Activated CD4-positive, alpha-beta T cell treated with anti-CD3 and anti-CD28 coated beads for 1 hour (primary cell): ENCODE data around the gene ME3.

Source experiments
- DNase-seq: peaks from one replicate; pipeline ENCODE4 v3.0.0-alpha.2; 2020

Gene ME3

DNA sequence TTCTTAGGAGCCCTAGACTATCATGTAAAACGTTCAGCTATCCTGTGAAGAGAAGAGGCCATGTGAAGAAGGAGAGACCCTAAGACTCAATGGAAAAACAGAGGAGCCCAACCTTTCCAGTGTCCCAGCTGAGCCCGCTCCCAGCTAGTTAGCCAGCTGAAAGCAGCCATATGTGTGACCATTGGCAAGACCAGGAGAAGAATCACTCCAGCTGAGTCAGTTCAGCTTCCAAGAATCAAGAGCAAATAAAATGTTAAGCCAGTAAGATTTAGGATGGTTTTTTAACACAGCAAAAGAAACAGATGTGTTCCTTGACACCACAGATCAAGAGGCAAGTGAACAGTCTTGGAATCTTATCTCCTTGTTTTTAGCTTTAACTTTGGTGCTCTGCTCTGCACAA lies 189.7 kb downstream of the ME3 start:
- DNase-seq: no peak

DNA sequence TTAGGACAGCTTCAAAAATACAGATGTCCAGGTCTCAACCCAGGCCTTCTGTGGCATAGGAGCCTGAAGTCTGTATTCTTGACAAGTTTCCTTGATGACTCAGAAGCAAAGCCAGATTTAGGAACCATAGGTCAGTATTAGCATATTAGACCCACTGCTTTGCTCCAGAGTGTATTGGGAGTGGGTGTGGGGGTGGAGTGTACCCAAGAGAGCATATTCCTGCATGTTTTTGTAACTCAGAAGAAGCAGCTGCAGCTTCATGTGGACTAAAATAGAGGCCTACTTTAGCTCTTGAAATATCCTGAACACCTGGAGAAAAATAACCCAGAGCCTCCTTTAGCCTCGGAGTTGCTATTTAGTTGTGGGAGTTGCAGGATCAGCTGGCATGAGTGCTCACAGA lies 191.0 kb downstream of the ME3 start:
- no peak for DNase-seq

DNA sequence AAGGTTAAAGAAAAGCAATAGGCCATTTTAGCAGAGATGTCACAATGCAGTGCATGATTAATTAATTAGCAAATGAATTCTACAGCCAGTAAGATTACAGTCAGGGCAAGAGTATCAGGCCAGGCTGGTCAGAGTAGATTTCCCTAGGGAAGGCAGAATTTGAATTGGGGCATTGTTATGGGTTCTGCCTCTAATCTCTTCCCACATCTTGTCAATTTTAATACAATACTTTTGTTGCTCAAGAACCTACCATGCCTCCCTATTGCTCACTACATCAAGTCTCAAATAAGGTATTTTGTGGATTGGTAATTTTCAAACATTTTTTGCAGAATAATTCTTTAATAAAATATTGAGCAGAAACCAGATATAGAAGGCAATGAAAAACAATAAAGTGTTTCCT lies 194.1 kb downstream of the ME3 start:
- no peak for DNase-seq

DNA sequence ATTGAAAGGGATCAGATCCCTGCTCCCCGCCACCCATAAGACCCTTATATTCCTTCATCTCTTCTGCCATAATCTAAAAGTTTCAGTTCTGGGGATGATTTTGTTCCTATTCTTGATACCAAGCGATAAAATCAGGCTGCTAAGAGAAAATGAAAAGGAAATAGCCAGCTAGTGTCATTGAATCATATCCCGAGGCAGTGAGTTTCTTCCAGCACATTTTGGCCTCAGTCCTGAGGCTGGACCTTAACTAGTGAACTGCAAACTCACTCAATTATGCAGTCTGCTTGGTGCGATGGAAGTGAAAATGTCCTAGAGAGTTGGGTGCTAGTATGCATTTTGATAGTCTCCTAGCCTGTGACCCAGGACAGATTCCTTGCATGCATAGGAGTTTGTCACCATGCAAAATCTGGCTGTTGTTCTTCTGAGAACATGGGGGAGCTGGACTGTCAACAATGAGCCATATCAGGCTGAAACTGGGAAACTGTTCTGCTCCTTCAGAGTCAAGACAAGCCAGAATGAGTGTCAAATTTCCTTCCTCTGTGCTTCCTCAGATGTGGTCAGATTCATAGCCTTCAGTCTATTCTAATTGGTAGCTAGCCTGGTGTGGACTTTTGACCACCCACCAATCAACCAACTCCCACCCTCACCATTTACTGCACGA lies 194.8 kb downstream of the ME3 start:
- DNase-seq: no peak

DNA sequence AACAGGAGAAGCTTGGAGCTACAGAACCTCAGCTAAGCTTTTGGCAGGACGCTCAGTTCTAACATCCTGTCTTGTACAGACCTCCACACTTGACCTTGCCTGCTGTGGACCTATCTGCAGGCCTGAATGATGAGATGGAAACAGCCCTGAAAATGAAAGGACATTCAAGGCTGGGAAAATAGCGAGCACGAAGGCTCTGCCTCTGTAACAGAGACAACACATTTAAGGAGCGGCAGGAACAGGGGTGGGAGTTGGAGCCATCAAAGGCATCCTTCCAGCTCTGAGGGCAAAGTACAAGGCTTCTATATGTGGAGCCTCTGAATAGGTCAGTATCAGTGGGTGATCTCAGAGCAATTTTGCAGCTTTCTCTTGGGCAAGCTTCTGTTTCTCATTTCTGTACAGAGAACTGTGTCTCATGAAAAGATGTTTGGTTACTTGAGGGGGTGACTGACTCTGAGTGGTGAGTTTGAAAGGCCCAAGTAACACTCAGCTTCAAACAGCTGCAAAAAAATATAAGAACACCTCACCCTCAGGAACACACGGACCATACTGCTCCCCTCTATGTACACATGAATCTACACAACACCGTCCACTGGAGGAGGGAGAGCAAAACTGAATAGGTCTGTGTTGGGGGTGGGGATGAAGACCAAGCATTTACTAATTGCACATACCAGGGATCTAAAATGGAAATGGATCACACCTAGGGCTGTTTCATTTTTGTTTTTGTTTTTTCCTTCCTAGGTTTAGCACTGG lies 196.1 kb downstream of the ME3 start:
- DNase-seq: no peak

DNA sequence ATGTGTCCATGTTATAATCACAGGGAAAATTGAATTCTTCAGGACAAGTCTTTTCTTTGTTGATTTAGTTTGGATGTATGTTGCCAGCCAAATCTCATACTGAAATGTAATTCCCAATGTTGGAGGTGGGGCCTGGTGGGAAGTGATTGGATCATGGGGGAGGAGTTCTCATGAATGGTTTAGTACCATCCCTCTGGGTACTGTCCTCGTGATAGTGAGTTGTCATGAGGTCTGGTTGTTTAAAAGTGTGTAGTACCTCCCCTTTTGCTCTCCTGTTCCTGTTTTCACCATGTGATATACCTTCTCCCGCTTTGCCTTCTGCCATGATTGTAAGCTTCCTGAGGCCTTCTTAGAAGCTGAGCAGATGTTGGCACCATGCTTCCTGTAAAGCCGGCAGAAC lies 197.4 kb downstream of the ME3 start:
- DNase-seq: no peak

DNA sequence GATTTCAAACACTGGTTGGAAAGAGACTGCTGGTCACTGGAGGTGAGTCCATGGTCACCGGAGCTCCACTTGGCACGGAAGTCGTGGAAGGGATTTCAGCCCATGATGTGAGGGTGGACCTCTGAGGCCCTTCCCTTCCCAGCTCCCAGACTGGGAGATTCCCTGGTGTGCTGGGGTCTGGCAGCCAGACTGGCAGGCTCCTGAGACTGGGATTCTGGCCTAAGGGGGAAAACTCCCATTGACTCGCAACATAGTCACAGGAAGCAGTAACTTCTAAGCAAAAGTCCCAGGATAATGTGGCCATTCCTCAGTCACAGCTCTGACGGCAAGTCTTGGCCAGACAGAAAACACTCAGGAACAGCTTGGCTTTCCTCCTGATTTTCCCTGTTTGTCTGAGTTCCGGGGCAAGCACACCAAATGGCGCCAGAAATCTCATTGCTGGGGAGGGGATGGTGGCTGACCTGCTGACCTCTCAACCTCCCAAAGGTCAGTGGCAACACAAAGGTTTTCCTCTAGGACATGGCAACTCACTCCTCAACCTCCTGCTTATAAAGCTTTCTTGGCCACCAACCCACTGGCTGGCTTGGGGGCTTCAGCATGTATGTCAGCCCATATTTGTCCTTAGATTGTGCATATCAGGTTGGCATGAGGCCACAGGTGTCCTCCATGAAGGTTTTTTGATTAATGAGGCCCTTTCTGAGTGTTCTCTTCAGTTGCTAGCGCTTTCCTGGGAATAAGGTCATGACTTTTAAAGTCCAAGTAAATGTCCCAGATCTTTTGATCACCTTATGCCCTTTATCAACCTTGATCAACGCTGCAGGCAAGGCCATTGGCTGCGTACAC lies 198.2 kb downstream of the ME3 start:
- no peak for DNase-seq

DNA sequence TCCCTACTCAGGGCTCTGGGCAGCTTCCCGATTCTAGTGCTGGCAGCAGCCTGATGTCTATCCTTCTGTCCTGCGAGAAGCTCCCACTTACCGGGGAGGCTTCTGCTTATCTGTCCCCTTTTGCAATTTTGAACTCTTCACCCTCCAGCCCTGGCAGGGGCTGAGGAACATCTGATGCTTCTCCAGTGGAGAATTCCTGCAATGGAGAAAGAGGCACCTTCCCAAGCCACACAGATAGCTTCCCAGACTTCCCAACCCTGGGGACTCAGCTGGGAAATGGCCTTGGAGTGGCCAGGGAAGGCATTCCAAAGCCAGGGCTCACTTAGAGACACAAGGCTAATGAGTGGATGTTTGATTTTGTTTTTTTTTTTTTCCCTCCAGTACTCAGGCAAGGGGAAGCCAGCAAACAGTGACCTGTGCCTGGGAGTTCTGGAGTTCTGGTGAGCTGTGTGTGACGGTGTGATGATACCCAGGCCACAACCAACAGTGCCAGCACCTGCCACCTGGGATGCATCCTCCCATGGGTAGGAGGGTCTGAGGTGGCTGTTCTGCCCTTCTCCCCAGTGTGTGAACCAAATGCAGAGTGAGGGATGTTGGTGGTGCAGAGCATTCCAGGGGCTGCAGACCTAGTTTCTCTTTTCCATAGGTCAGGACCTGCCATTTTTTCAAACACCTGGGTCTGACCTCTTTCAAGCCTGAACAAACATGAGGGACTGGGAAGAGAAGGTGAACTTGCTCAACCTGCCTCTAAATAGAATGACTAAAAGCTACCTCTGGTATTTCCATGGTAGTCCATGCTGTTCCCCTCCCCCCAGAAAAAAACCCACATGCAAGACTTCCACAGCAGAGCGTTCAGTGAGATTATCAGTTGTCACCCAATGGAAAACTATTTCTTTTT lies 202.7 kb downstream of the ME3 start:
- no peak for DNase-seq

DNA sequence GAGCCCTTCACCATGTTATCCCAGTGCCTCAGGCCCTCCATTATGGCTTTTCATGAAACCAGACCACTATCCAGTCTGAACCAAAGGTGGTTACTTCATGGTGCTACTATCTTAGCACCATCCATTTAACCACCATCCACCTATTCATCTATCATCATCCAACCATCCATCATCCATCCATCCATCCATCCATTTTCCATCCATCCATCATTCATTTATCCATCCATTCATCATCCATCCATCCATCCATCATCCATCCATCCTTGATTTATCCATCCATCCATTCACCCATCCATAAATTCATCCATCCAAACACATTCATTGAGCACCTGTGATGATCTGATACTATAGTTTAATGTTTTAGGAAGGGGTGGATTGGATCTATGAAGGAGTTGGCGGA lies 204.2 kb downstream of the ME3 start:
- no peak for DNase-seq

DNA sequence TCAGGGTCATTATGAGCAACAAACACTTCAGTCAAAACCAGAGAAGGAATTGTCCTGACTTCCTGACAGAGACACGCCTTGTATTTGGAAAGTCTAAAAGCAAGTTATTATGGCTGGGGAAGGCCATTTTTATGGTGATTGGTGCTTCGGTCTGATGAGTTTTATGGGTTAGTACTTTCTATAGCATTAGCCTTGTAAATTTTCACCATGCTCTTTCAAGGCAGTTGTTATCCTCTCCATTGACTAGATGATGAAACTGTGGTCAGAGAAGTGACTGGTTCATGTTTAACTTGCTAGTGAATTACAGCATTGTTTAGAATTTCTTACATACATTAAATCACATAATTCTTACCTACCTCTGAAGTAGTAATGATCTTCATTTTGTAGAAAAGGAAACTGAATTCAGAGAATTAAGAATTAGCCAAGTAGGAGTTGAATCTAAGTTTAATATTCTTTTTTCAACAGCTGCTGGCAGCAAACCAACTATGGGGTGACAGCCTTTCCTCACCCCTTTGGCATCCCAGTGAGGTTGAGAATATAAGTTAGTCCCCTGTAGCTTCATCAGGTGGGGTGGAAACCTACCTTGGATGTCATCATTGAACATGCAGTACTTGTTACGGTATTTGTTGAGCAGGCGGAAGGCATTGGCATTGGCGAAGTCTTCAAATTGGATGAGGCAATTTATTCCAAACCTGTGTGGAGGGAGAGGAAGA lies 207.8 kb downstream of the ME3 start:
- no peak for DNase-seq

DNA sequence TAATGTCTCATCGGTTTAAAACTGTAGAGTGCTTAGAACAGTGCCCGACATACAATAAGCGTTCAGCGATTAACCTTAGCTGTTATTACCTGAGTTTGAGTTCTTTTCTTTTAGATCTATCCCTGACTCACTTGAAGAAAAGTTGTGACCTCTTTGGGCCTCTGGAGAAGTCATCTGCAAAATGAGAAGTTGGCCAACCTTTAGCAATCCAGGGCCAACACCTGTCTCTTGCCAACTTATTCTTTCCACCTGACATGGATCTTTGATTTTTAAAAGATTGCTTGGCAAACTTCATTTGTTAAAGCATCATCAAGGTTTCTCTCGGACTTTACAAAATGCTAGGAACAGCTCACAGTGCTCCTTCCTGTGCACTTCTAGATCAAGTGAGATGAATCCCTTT lies 208.5 kb downstream of the ME3 start:
- DNase-seq: no peak

DNA sequence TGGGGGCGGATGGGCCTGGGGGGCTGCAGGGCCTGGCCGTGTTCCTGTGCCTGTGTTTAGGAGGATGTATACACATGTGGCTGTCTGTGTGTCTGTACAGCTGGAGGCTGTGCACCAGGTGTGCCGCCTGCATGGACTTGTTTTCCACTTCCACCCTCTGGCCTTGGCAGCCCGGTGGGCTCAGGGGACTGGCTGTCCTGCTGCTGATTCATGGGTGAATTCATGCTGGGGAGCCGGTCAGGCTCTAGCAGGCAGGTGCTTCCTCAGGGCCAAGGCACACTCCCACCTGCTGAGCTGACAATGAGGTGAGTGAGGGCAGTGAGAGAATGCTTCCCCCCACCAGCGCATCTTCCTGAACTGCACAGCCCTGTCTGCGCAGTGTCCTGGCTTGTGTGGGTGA lies 209.3 kb downstream of the ME3 start:
- no peak for DNase-seq

DNA sequence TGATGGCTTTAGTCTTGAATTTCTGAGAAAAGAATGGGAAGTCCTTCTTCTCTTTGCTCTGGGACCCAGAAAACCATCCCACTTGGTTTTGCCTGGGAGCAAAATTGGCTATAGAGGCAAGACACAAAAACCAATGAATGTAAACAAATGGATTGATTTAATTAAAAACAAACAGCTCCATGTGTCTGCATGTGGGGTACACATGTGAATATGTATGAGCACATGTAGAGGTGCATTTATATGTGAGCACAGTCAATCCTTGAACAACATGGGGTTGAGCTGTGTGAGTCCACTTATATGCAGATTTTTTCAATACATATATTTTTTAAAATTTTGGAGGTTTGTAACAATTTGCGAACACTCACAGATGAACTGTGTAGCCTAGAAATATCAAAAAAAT lies 210.5 kb downstream of the ME3 start:
- DNase-seq: no peak

DNA sequence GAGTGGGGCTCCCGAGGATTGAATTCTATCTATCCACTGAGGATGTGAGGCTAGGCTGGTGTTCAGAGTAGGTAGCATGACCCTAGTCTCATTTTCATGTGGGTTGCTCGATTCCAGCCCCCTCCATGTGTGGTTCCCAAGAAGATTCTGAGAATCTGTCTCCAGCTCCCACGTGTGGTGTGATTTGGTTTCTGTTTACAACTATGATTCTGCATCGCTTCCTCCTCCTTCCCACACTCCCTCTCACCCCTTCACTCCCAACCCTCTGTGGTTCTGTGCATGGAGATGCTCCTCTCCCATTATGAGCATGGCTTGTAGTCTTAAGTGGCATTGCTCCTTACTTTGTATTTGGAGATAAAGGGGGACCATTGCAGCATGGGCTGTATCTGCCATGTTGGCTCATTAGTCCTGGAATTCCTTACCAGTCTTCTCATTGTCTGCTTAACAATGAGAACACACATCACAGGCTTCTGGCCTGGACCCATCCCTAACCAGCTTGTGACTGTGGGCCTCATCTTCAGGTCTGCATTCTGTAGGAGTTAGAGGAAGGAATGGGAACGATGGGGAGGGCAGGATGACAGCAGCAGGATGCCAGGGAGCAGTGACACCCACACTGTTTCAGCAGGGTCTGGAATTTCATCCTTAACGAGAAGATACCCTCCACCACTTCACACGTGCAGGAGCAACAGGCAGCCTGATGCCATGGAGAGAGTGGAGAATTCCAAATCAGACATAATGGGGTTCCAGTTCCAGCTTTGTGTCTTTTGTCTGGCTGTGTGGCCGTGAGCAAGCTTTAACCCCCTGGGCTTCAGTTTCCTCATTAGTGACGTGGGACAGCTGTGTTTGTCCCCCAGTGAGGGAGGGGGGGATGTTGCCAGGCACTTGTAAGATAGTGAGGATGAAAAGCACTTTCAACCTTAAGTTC lies 211.7 kb downstream of the ME3 start:
- no peak for DNase-seq

DNA sequence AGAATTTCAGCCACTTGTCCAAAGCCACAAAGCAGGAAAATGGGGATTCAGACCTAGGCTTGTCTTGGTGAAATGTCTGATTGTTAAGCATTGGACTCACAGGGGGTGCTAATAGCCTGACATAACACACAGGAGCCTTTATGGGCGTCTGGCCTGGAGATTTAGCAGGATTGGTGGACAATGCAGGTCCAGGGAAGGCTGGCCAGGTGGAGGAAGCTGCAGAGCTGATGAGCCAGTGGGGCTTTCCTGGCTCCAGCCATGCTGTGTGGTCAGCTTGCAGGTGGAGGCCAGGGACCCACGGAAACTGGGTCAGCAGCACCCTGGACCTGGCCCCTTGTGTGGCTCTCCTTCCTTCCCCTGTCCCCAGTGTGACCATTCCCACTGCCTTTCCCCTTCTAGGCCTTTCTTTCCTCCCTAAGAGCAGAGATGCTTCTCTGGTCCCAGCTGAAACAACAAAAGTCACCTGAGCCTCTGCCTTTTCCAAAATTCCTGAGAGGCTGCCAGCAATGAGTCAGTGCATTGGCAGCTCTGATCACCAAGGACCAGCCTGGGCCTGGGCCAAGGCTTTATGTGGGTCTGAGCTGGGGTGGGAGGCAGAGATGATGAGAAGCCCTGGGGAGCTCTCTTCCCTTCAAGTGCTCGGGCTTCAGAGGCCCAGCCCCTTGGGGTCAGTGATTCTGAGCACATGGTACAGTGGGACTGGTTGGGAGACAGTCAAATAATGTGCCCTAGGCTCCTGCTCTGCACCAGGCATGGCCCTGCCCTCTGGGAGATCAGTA lies 212.5 kb downstream of the ME3 start:
- no peak for DNase-seq

DNA sequence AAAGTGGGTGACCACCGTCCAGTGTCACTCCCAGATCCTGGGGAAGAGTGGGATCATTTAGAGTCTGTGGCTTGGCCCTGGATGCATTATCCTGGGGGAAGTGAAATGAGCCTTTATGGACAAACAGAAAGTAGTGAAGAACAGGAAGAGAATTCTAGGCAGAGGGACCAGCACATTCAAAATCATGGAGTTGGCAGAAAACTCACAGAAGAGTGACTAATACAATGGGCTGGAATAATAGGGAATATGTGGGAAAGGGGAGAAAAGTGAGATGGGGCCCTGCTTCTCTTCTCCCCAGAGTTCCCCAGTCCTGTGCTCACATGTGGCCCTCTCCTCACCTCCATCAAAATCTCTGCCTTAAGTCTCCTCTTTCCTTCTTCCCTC lies 213.4 kb downstream of the ME3 start:
- DNase-seq: no peak

DNA sequence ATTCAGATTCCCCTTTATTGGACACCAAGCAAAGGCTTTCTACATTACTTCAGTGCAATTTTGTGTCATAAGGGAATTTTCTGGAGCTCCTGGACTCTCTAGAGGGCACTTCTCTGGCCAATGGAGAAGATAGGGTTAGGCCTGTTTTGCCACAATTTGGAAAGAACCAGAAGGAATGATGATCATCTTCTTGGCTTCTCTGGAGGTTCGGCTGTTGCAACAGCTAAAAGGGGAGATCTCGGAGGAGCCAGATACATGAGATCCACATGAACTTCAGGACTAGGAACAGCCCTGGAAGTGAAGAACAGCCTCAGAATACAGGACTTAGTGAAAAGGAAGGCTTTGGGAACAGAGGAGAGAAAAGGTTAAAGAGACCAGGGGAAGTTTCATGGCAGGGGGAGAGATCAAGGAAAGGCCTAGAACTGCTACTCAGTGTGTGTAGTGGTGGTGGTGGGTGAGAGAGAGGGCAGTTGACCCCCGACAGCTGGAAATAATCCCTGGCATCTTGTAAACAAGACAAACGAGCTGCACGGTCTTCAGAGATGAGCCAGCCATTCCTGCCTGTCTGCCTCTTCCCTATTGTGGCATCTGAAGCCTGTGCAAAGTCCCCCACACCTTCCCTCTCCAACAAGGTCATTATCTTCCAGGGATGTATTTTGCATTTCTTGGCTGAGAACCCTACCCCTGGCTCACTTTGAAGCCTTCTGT lies 214.0 kb downstream of the ME3 start:
- DNase-seq: no peak

DNA sequence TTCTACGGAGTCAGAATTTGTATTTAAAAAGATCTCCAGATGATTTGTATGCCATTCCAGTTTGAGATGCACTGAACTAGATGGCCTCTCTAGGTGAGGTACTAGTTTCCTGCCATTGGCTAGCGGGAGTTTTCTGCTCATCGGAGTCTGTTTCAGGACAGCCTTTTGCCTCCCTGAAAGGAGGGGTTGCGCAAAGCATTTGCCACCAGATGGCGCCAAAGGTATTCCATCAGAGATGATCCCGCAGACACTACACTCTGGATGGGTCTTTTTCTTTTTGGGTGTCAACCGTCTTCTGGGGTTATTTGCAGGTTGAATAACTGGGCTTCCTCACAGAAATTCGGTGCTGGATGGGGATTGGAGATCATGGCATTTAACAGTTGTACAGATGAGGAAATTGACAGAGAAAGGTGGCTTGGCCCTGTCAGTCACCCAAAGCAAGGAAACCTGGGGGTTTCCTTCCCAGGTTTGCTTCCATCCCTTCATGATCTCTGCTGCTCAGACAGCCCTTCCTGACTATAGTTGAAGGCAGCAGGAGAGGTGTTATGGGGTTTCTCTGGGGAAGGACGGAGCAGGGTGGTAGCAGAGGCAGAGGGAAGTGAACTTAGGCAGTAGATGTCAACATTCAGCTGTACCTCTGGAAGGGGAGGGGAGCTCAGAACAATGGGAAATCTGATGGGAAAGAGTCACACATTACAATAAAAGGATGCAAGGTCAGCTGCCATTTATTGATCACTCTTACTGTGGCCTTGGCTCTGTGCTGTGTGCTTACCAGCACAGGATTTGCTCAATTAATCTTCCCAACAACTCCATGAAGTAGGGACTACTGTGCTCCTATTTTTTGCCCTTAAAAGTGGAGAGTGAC lies 216.1 kb downstream of the ME3 start:
- DNase-seq: peak; percentile 51
